ENCODE measurements around the gene SASH3.
A peak's percentile ranks its signal among the peaks of the same experiment; 100 is the strongest.

Gene SASH3

GRCh38 chrX:129840344-129840743, 60.6 kb downstream of the SASH3 start:
- Mint-ChIP-seq H3K9me3 (ENCODE audit: low read depth) (no peaks in the 10 kb centered on the region), H3K27me3 (no peaks in the 10 kb centered on the region), H3K36me3 (no peaks in the 10 kb centered on the region), H3K4me3 (no peak overlapping the region), H3K4me1 (ENCODE audit: low read depth) (peaks cover 24% of the 10 kb centered on the region), H3K27ac (no peak overlapping the region)

GRCh38 chrX:129842510-129843208, 62.9 kb downstream of the SASH3 start:
- no peaks in the 10 kb centered on the region for H3K36me3 Mint-ChIP-seq
- H3K4me1 Mint-ChIP-seq (ENCODE audit: low read depth) = peaks cover 40% of the 10 kb centered on the region
- H3K4me3 Mint-ChIP-seq = peak overlapping the region; percentile 88
- H3K9me3 Mint-ChIP-seq (ENCODE audit: low read depth) = no peaks in the 10 kb centered on the region
- no peaks in the 10 kb centered on the region for H3K27me3 Mint-ChIP-seq
- H3K27ac Mint-ChIP-seq = peak overlapping the region; percentile 64

GRCh38 chrX:129843209-129843458, 63.4 kb downstream of the SASH3 start:
- Mint-ChIP-seq H3K9me3 (ENCODE audit: low read depth) (no peaks in the 10 kb centered on the region), H3K4me3 (peak overlapping the region; percentile 88), H3K4me1 (ENCODE audit: low read depth) (peaks cover 41% of the 10 kb centered on the region), H3K27me3 (no peaks in the 10 kb centered on the region), H3K36me3 (no peaks in the 10 kb centered on the region), H3K27ac (peak overlapping the region; percentile 64)

- Mint-ChIP-seq H3K27me3 (no peaks in the 10 kb centered on the region), H3K4me1 (ENCODE audit: low read depth) (peaks cover 41% of the 10 kb centered on the region), H3K9me3 (ENCODE audit: low read depth) (no peaks in the 10 kb centered on the region), H3K27ac (peak within 1 kb of the TSS; percentile 82), H3K36me3 (no peaks in the 10 kb centered on the region), H3K4me3 (peak within 1 kb of the TSS; percentile 94)
Measured at GRCh38 chrX:129843459-129844306, 63.9 kb downstream of the SASH3 start, which contains the start of gene ZDHHC9. Gene ZDHHC9, minus strand, starts transcription at chrX:129843886. Its CDS starts 1,941 bp downstream, at chrX:129841945.
